HepG2 (cell line): ENCODE measurements around the gene PIGZ. TPM values are rescaled to one million over a fixed set of nuclear protein-coding genes. Genes with fewer than 3 reads are reported as not detected.

Experiments used
- DBP ChIP-seq: sonication (generic); formaldehyde crosslinking; IDR thresholded peaks from 2 replicates; pipeline ENCODE4 v1.4.0; 2020; ENCODE audit warnings: missing genetic modification reagents; ENCODE audit errors: not compliant biosample characterization
- DNMT1 ChIP-seq: sonication (generic); formaldehyde crosslinking; IDR thresholded peaks from 2 replicates; pipeline ENCODE4 v1.5.1; 2020; ENCODE audit warnings: mild to moderate bottlenecking, missing genetic modification reagents
- KAT2B ChIP-seq: fragments of 150-350 bp; IDR thresholded peaks from 2 replicates; pipeline ENCODE4 v1.6.1; 2014; ENCODE audit warnings: low read depth, low read length, borderline replicate concordance
- NPAS2 ChIP-seq: sonication (generic); formaldehyde crosslinking; IDR thresholded peaks from 2 replicates; pipeline ENCODE4 v1.8.0; 2022; ENCODE audit warnings: mild to moderate bottlenecking, missing genetic modification reagents, borderline replicate concordance
- SP1 ChIP-seq, 2 experiments: fragments of 450-650 bp in 1 of 2; sonication (generic) in 1 of 2; formaldehyde crosslinking in 1 of 2; IDR thresholded peaks; 2 replicates each; pipeline versions ENCODE4 v1.4.0 to v1.6.1; 2016 to 2020; ENCODE audit warnings: missing genetic modification reagents in 1 of 2
- STAG1 ChIP-seq: sonication (generic); formaldehyde crosslinking; IDR thresholded peaks from 2 replicates; pipeline ENCODE4 v1.4.0; 2020; ENCODE audit warnings: missing genetic modification reagents
- U2AF1 ChIP-seq: fragments of 200-400 bp; formaldehyde crosslinking; optimal IDR thresholded peaks from 2 replicates; pipeline ENCODE3; 2017; ENCODE audit warnings: mild to moderate bottlenecking, low read depth, low read length
- U2AF2 ChIP-seq: fragments of 200-400 bp; formaldehyde crosslinking; IDR thresholded peaks from 2 replicates; pipeline ENCODE4 v1.6.1; 2017; ENCODE audit warnings: low read depth, mild to moderate bottlenecking, low read length
- ZFP91 ChIP-seq: sonication (generic); formaldehyde crosslinking; IDR thresholded peaks from 2 replicates; pipeline ENCODE4 v1.9.0; 2022; ENCODE audit warnings: missing genetic modification reagents, mild to moderate bottlenecking, borderline replicate concordance
- ZNF264 ChIP-seq: sonication (generic); formaldehyde crosslinking; IDR thresholded peaks from 2 replicates; pipeline ENCODE4 v1.4.0; 2020; ENCODE audit warnings: missing genetic modification reagents
- ZNF33A ChIP-seq: sonication (generic); formaldehyde crosslinking; IDR thresholded peaks from 2 replicates; pipeline ENCODE4 v1.5.1; 2020; ENCODE audit warnings: missing genetic modification reagents, mild to moderate bottlenecking, moderate library complexity, borderline replicate concordance
- ZNF652 ChIP-seq: IDR thresholded peaks from 2 replicates; pipeline ENCODE4 v1.6.1; 2016; ENCODE audit warnings: low read depth, borderline replicate concordance
- polyA plus RNA-seq, 8 experiments: library from polyadenylated mRNA; depleted of rRNA in 3 of 8; stranded (reverse) in 7 of 8; unstranded in 1 of 8; fragments of >200 nt; fragmentation: Illumina TruSeq in 4 of 8; extraction: Trizol in 4 of 8; gene quantifications; 2 replicates each; pipeline versions ENCODE4 v1.2.1 to v1.2.3, GENCODE V29; 2011 to 2016; ENCODE audit warnings: low read depth in 4 of 8, missing spikeins in 1 of 8, mixed read lengths in 1 of 8; ENCODE audit not compliant: insufficient read depth in 1 of 8
- total RNA-seq, 5 experiments: library from RNA; depleted of rRNA; stranded (reverse); fragments of >200 nt; fragmentation: Illumina TruSeq; extraction: Trizol; gene quantifications; 2 replicates each; pipeline ENCODE4 v1.2.3, GENCODE V29; 2016; ENCODE audit warnings: low read depth in 1 of 5

Gene PIGZ
- total and polyA plus RNA-seq, 2 of the 13 experiments (the other 11 are each of a cell fraction or from before 2014, with no cell fraction given), result 4.7 to 60.5 TPM

- TF ChIP-seq DNMT1, result no peak
- no peak for TF ChIP-seq U2AF1
- no peak for TF ChIP-seq DBP (CRISPR knock-in tag)
- no peak for TF ChIP-seq KAT2B
- TF ChIP-seq ZNF264 (CRISPR knock-in tag), result no peak
- TF ChIP-seq SP1 (IDR thresholded peaks at IDR 0.05), result no peak
- TF ChIP-seq SP1 (CRISPR knock-in tag; IDR thresholded peaks at IDR 0.05), result no peak
- no peak for TF ChIP-seq U2AF2
- no peak for TF ChIP-seq ZNF33A (CRISPR knock-in tag)
- peak; percentile 62; the same call in 1 of the 2 replicates for TF ChIP-seq ZNF652 (CRISPR knock-in tag)
- TF ChIP-seq NPAS2 (CRISPR knock-in tag), result no peak
- TF ChIP-seq ZFP91 (CRISPR knock-in tag), result no peak
- peak; percentile 26 for TF ChIP-seq STAG1
These were observed 2.6 kb upstream of the PIGZ start (continued) for GRCh38 chr3:196971094-196971698.
